Natural killer cell (primary cell): ENCODE results near the gene HRC. TPM values are rescaled to one million over a fixed set of nuclear protein-coding genes. Genes with fewer than 3 reads are reported as not detected.
"Not testable (repeated sequence)": the region's sequence is repeated elsewhere in the genome, so short reads cannot be mapped to it uniquely, and the experiment has no call there.

Source experiments
- ATAC-seq, 3 donors: fragments of 150-1000 bp in 2 of 3; fragments of 200-7000 bp in 1 of 3; cut with Tn5 transposase; 1 replicate in 1 of 3; 2 replicates in 2 of 3; pipeline ENCODE4 v1.10.0; 2021; ENCODE audit warnings: mild to moderate bottlenecking in 2 of 3, moderate library complexity in 2 of 3
- DNase-seq, 2 donors: peaks; one replicate each; pipeline versions ENCODE4 v3.0.0 to v3.0.0-alpha.2; 2013 to 2021; ENCODE audit warnings: mixed read lengths in 1 of 2
- H3K27ac ChIP-seq: one replicate; pipeline ENCODE4 v1.5.1; 2013; ENCODE audit warnings: mild to moderate bottlenecking, low read length
- H3K27me3 ChIP-seq: one replicate; pipeline ENCODE4 v1.6.1; 2013; ENCODE audit warnings: low read length; ENCODE audit not compliant: control insufficient read depth, insufficient read depth
- H3K36me3 ChIP-seq: one replicate; pipeline ENCODE4 v1.6.1; 2013; ENCODE audit warnings: low read length; ENCODE audit not compliant: control insufficient read depth, insufficient read depth
- H3K4me1 ChIP-seq: one replicate; pipeline ENCODE4 v1.6.1; 2013; ENCODE audit warnings: low read length; ENCODE audit not compliant: control insufficient read depth, insufficient read depth
- H3K4me3 ChIP-seq: one replicate; pipeline ENCODE4 v1.5.1; 2013; ENCODE audit warnings: low read length
- H3K9me3 ChIP-seq: one replicate; pipeline ENCODE4 v1.6.1; 2013; ENCODE audit warnings: low read length; ENCODE audit not compliant: control insufficient read depth, insufficient read depth
- H3K27ac Mint-ChIP-seq, 2 donors: one replicate each; pipeline ENCODE4 v1.8.0; 2022; ENCODE audit warnings: mild to moderate bottlenecking in 2 of 2, mixed read lengths in 2 of 2, moderate library complexity in 1 of 2
- H3K27me3 Mint-ChIP-seq, 2 donors: one replicate each; pipeline ENCODE4 v1.8.0; 2022; ENCODE audit warnings: low read depth in 2 of 2, mixed read lengths in 2 of 2
- H3K36me3 Mint-ChIP-seq: one replicate; pipeline ENCODE4 v1.8.0; 2022; ENCODE audit warnings: mixed read lengths
- H3K4me1 Mint-ChIP-seq, 2 donors: one replicate each; pipeline ENCODE4 v1.8.0; 2022; ENCODE audit warnings: mixed read lengths in 2 of 2
- H3K4me3 Mint-ChIP-seq: one replicate; pipeline ENCODE4 v1.8.0; 2022; ENCODE audit warnings: mild to moderate bottlenecking, moderate library complexity, mixed read lengths
- H3K9me3 Mint-ChIP-seq, 2 donors: one replicate each; pipeline ENCODE4 v1.8.0; 2022; ENCODE audit warnings: mixed read lengths in 2 of 2
- WGBS: methylation state at CpG from one replicate; pipeline ENCODE4 v1.1.7; 2013; ENCODE audit warnings: missing lambda C conversion rate; ENCODE audit not compliant: insufficient coverage; 5-methylcytosine and 5-hydroxymethylcytosine counted together
- intact Hi-C: fragments of 100-400 bp; cut with micrococcal nuclease; formaldehyde crosslinking; loops from one replicate; pipeline ENCODE4 v1.14.2; 2022
- total RNA-seq, 4 donors: library from RNA; stranded (reverse); fragments of 120-200 nt in 1 of 4; gene quantifications; one replicate each; pipeline versions ENCODE4 v1.2.3 to v1.2.4, GENCODE V29; 2013 to 2022
- TF ChIP-seq, protein P1 (sequence below): fragments of 200-600 bp; IDR thresholded peaks from one replicate; pipeline ENCODE4 v1.8.0; 2022; ENCODE audit warnings: antibody characterized with exemption

HRC gene
- total RNA-seq, 3 donors from 2014 or later (not counting 1 experiment from before 2014, with no cell fraction given) = not detected

DNA sequence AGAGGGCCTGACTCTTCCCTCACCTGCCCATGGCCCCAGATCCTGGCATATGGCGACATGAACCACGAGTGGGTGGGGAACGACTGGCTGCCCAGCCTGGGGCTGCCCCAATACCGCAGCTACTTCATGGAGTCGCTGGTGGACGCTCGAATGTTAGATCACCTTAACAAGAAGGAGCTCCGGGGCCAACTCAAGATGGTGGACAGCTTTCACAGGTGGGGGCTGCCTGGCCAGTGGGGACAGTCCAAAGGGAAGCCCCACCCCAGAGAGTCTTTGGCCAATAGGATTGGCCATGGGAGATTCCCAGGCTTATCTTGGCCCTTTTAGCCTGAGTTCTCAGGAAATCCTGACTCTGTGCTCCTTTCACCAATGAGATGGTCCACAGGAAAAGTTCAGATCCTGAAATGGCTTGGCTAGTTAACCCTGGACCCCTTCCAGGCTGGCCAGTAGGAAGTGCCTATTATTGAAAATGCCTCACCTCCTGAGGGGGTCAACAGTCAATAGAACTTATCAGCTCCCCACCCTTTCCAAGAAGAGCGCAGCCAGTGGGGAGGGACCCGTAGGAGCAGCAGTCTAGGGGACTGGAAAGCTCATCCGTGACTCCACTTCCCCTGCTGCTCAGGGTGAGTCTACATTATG, 7.0 kb downstream of the HRC start:
- no peaks in the 10 kb centered on the region for H3K9me3 ChIP-seq
- H3K27ac ChIP-seq = no peak overlapping the region
- WGBS = 80% methylated on average over 11 of the region's 11 CpGs
- peaks cover 27% of the 10 kb centered on the region for H3K27me3 ChIP-seq
- H3K9me3 Mint-ChIP-seq = no peaks in the 10 kb centered on the region
- no peak overlapping the region for H3K27ac Mint-ChIP-seq
- H3K36me3 ChIP-seq = no peaks in the 10 kb centered on the region
- ATAC-seq (no peak), DNase-seq (no peak)
- H3K27me3 Mint-ChIP-seq = peaks cover 11 to 42% of the 10 kb centered on the region in 2 donors
- TF ChIP-seq, protein P1, sequence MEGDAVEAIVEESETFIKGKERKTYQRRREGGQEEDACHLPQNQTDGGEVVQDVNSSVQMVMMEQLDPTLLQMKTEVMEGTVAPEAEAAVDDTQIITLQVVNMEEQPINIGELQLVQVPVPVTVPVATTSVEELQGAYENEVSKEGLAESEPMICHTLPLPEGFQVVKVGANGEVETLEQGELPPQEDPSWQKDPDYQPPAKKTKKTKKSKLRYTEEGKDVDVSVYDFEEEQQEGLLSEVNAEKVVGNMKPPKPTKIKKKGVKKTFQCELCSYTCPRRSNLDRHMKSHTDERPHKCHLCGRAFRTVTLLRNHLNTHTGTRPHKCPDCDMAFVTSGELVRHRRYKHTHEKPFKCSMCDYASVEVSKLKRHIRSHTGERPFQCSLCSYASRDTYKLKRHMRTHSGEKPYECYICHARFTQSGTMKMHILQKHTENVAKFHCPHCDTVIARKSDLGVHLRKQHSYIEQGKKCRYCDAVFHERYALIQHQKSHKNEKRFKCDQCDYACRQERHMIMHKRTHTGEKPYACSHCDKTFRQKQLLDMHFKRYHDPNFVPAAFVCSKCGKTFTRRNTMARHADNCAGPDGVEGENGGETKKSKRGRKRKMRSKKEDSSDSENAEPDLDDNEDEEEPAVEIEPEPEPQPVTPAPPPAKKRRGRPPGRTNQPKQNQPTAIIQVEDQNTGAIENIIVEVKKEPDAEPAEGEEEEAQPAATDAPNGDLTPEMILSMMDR = no peak
- intact Hi-C loops = loop anchor here (10.0 kb wide), 1 partner anchor 153 kb away; the partner anchor contains the start of genes GYS1 and RUVBL2
- H3K36me3 Mint-ChIP-seq = no peaks in the 10 kb centered on the region
- no peak overlapping the region for H3K4me3 ChIP-seq
- peaks cover 28 to 54% of the 10 kb centered on the region in 2 donors for H3K4me1 Mint-ChIP-seq
- peaks cover 47% of the 10 kb centered on the region for H3K4me1 ChIP-seq
- peak overlapping the region; percentile 77 for H3K4me3 Mint-ChIP-seq

DNA sequence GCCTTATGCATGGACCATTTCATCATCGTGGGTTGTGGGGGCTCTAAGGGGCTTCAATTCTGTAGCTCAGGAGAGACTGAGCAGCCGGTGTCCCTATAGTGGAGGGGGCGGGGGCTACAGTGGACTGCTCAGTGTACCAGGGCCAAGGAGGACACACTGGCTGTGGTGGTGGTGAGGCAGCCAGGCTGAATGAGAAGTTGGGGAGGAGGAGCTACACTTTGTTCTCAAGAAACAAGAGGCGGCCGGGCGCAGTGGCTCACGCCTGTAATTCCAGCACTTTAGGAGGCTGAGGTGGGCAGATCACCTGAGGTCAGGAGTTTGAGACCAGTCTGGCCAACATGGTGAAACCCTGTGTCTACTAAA, 8.8 kb downstream of the HRC start:
- not testable (repeated sequence) for ATAC-seq, H3K27ac ChIP-seq, H3K27ac Mint-ChIP-seq, H3K36me3 ChIP-seq, H3K4me3 Mint-ChIP-seq, H3K36me3 Mint-ChIP-seq, H3K4me3 ChIP-seq, DNase-seq, H3K9me3 ChIP-seq, H3K9me3 Mint-ChIP-seq
- Mint-ChIP-seq H3K4me1 (peaks cover 32 to 53% of the 10 kb centered on the region in 2 donors), H3K27me3 (peaks cover 18 to 46% of the 10 kb centered on the region in 2 donors)
- H3K27me3 ChIP-seq = peaks cover 27% of the 10 kb centered on the region
- intact Hi-C loops = loop anchor here (10.0 kb wide), 1 partner anchor 152 kb away; the partner anchor contains the start of genes GYS1 and RUVBL2
- peaks cover 49% of the 10 kb centered on the region for H3K4me1 ChIP-seq
- WGBS = 63% methylated on average over 7 of the region's 7 CpGs

DNA sequence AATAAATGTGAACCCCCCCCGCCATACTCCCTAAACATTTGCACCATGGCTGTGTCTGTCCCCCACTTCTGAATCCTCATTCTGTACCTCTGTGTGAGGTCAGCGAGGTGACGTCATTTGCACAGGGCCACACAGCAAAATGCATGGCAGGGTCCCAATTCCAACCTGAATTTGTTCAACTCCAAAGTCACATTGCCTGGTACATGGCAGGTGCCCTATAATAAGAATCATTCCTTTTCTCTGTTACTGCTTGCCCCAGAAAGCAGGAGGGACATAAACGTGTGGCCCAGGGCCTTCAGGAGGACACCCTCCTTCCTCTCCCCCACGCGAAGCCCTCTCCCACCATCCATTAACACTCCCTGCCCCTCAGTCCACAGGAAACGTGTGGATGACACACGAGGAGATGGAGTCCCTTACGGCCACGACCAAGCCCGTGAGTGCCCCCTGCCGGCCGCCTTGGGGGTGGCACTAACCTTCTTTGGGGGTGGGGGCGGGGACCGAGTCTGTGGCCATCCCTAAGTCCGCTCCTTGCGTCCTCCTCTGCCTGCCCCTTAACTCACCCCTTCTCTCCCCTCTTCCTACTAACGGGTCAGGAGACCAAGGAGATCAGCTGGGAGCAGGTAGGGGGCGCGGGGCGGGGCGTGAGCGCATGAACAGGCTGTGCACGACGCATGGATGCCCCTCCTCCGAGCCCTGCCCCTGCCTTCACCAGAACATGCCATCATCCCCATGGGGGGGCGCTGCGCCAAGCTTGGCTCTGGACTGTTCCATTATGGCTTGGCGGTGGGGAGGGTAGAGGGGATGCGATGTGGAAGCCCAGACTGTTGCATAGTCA, 9.4 kb downstream of the HRC start:
- H3K27ac Mint-ChIP-seq = peak overlapping the region in 1 of 2 donors; percentile 10
- intact Hi-C loops = loop anchor here (1.0 to 10.0 kb wide), 2 partner anchors 48 to 151 kb away; partner anchors contain the start of genes GYS1 and RUVBL2
- 8% methylated on average over 30 of the region's 30 CpGs for WGBS
- TF ChIP-seq, protein P1 = peak; percentile 92
- H3K9me3 Mint-ChIP-seq = no peaks in the 10 kb centered on the region
- H3K27me3 ChIP-seq = peaks cover 25% of the 10 kb centered on the region
- H3K4me3 Mint-ChIP-seq = no peak overlapping the region
- H3K4me1 Mint-ChIP-seq = peaks cover 29 to 47% of the 10 kb centered on the region in 2 donors
- H3K36me3 ChIP-seq = no peaks in the 10 kb centered on the region
- H3K27ac ChIP-seq = no peak overlapping the region
- peaks cover 43% of the 10 kb centered on the region for H3K4me1 ChIP-seq
- DNase-seq (peak; percentile 80 to 83), ATAC-seq (peak; percentile 48 to 69 (median 50))
- no peaks in the 10 kb centered on the region for H3K36me3 Mint-ChIP-seq
- no peaks in the 10 kb centered on the region for H3K9me3 ChIP-seq
- H3K27me3 Mint-ChIP-seq = peaks cover 18 to 47% of the 10 kb centered on the region in 2 donors
- no peak overlapping the region for H3K4me3 ChIP-seq

DNA sequence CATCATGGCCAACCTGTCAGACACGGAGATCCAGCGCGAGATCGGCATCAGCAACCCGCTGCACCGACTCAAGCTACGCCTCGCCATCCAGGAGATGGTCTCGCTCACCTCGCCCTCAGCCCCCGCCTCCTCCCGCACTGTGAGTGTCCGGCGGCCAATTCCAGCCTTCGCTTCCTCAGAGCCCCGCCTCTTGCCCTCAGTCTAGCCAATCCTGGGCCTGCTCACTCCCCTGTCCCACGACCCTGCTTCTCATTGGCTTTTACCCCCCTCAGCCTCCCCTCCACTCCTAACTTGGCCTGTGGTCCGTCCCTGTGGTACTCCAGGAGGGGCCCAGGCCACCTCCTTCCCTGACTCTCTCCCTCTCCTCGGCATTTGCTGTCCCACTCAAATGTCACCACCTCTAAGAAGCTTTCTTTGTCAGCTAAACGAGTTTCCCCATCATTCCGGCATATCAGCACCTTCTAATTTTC, 12.3 kb downstream of the HRC start:
- Mint-ChIP-seq H3K27ac (peak overlapping the region in 1 of 2 donors; percentile 80), H3K36me3 (no peaks in the 10 kb centered on the region), H3K9me3 (no peaks in the 10 kb centered on the region), H3K27me3 (peaks cover 10 to 30% of the 10 kb centered on the region in 2 donors), H3K4me1 (peaks cover 16 to 23% of the 10 kb centered on the region in 2 donors), H3K4me3 (peak overlapping the region; percentile 73)
- WGBS = 4% methylated on average over 21 of the region's 21 CpGs
- H3K27me3 ChIP-seq = peaks cover 3% of the 10 kb centered on the region
- peak overlapping the region; percentile 18 for H3K4me3 ChIP-seq
- TF ChIP-seq, protein P1 = no peak
- no peaks in the 10 kb centered on the region for H3K9me3 ChIP-seq
- no peaks in the 10 kb centered on the region for H3K36me3 ChIP-seq
- ATAC-seq (peak; percentile 90 to 95 (median 92)), DNase-seq (peak; percentile 65)
- intact Hi-C loops = loop anchor here (2.0 to 10.0 kb wide), 2 partner anchors 14 to 148 kb away; partner anchors contain the start of genes GYS1 and RUVBL2
- peaks cover 19% of the 10 kb centered on the region for H3K4me1 ChIP-seq
- no peak overlapping the region for H3K27ac ChIP-seq
